Measurements from ENCODE around the gene LRRC36. TPM values are rescaled to one million over a fixed set of nuclear protein-coding genes. Genes with fewer than 3 reads are reported as not detected.

Gene LRRC36
- total and polyA plus RNA-seq, 2 of the 13 experiments (the other 11 are each of a cell fraction or from before 2014, with no cell fraction given) = 0.12 to 0.15 TPM

DNA sequence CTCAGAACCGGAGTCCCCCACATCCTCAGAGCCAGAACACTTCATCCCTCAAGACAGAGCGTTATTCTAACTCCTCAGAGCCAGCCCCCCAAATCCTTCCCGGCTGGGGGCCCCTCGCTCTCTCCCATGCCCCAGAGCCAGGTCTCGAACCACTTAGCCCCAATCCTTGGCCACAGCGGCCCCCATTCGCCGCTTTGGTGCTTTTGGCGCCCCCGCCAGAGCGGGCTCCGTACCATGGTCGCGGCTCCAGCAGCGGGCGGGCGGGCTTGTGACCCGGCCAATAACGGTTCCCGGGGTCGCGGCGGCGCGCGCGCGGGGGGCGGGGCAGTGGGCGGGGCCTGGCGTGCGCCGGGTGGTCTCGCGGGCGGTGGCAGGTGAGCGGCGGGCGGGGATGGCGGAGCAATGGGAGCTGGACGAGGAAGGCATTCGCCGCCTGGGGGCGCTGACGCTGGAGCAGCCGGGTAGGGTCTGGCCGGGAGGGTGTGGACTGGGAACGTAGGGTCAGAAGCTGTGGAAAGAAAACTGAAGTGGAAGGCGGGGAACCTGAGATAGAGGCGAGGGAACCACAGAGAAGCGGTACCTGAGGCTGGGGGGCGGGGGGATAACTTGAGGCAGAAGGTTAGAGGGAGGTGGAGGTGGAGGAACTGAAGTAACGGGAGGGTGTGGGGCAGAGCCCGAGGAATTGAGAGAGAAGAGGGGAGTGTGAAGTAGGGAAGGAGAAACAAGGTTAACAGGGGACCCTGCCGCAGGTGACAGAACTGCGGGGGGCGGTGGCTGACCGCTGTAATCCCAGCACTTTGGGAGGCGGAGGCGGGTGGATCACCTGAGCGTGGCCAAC, at the start of gene LRRC36, which contains the start of gene KCTD19 (continued):
- TF ChIP-seq, protein P1, sequence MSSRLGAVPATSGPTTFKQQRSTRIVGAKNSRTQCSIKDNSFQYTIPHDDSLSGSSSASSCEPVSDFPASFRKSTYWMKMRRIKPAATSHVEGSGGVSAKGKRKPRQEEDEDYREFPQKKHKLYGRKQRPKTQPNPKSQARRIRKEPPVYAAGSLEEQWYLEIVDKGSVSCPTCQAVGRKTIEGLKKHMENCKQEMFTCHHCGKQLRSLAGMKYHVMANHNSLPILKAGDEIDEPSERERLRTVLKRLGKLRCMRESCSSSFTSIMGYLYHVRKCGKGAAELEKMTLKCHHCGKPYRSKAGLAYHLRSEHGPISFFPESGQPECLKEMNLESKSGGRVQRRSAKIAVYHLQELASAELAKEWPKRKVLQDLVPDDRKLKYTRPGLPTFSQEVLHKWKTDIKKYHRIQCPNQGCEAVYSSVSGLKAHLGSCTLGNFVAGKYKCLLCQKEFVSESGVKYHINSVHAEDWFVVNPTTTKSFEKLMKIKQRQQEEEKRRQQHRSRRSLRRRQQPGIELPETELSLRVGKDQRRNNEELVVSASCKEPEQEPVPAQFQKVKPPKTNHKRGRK (CRISPR knock-in tag; IDR thresholded peaks at IDR 0.05) = no peak
- TF ChIP-seq SMARCC2 (IDR thresholded peaks at IDR 0.05) (no peak), MLLT10 (CRISPR knock-in tag; IDR thresholded peaks at IDR 0.05) (no peak), YY1 (IDR thresholded peaks at IDR 0.05; ENCODE audit: insufficient read depth, insufficient replicate concordance, low read depth, low read length) (peak; percentile 75), XBP1 (CRISPR knock-in tag; IDR thresholded peaks at IDR 0.05) (no peak), FOXC1 (CRISPR knock-in tag; IDR thresholded peaks at IDR 0.05; ENCODE audit: borderline replicate concordance) (0 out of 2 replicates have a peak, but pooled peaks have one; percentile 53), PCBP2 (optimal IDR thresholded peaks at IDR 0.05; ENCODE audit: low read depth, low read length, poor library complexity, severe bottlenecking) (no peak), ZNF121 (CRISPR knock-in tag; IDR thresholded peaks at IDR 0.05) (no peak), NFKBIZ (CRISPR knock-in tag; IDR thresholded peaks at IDR 0.05) (no peak), U2AF1 (optimal IDR thresholded peaks at IDR 0.05; ENCODE audit: low read depth, low read length) (no peak), KLF13 (CRISPR knock-in tag; IDR thresholded peaks at IDR 0.05) (no peak), ZNF850 (CRISPR knock-in tag; conservative IDR thresholded peaks at IDR 0.05) (no peak), TMF1 (CRISPR knock-in tag; IDR thresholded peaks at IDR 0.05; ENCODE audit: low read depth) (no peak), ZFP90 (CRISPR knock-in tag; IDR thresholded peaks at IDR 0.05; ENCODE audit: borderline replicate concordance) (no peak), ZNF274 (CRISPR knock-in tag; IDR thresholded peaks at IDR 0.05) (no peak; the same call in 1 of the 2 replicates)
- TF ChIP-seq, protein P2, sequence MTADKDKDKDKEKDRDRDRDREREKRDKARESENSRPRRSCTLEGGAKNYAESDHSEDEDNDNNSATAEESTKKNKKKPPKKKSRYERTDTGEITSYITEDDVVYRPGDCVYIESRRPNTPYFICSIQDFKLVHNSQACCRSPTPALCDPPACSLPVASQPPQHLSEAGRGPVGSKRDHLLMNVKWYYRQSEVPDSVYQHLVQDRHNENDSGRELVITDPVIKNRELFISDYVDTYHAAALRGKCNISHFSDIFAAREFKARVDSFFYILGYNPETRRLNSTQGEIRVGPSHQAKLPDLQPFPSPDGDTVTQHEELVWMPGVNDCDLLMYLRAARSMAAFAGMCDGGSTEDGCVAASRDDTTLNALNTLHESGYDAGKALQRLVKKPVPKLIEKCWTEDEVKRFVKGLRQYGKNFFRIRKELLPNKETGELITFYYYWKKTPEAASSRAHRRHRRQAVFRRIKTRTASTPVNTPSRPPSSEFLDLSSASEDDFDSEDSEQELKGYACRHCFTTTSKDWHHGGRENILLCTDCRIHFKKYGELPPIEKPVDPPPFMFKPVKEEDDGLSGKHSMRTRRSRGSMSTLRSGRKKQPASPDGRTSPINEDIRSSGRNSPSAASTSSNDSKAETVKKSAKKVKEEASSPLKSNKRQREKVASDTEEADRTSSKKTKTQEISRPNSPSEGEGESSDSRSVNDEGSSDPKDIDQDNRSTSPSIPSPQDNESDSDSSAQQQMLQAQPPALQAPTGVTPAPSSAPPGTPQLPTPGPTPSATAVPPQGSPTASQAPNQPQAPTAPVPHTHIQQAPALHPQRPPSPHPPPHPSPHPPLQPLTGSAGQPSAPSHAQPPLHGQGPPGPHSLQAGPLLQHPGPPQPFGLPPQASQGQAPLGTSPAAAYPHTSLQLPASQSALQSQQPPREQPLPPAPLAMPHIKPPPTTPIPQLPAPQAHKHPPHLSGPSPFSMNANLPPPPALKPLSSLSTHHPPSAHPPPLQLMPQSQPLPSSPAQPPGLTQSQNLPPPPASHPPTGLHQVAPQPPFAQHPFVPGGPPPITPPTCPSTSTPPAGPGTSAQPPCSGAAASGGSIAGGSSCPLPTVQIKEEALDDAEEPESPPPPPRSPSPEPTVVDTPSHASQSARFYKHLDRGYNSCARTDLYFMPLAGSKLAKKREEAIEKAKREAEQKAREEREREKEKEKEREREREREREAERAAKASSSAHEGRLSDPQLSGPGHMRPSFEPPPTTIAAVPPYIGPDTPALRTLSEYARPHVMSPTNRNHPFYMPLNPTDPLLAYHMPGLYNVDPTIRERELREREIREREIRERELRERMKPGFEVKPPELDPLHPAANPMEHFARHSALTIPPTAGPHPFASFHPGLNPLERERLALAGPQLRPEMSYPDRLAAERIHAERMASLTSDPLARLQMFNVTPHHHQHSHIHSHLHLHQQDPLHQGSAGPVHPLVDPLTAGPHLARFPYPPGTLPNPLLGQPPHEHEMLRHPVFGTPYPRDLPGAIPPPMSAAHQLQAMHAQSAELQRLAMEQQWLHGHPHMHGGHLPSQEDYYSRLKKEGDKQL (CRISPR knock-in tag; IDR thresholded peaks at IDR 0.05; ENCODE audit: low read depth) = no peak
- TF ChIP-seq, protein P3, sequence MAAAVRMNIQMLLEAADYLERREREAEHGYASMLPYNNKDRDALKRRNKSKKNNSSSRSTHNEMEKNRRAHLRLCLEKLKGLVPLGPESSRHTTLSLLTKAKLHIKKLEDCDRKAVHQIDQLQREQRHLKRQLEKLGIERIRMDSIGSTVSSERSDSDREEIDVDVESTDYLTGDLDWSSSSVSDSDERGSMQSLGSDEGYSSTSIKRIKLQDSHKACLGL (CRISPR knock-in tag; IDR thresholded peaks at IDR 0.05) = no peak
- TF ChIP-seq, protein P4, sequence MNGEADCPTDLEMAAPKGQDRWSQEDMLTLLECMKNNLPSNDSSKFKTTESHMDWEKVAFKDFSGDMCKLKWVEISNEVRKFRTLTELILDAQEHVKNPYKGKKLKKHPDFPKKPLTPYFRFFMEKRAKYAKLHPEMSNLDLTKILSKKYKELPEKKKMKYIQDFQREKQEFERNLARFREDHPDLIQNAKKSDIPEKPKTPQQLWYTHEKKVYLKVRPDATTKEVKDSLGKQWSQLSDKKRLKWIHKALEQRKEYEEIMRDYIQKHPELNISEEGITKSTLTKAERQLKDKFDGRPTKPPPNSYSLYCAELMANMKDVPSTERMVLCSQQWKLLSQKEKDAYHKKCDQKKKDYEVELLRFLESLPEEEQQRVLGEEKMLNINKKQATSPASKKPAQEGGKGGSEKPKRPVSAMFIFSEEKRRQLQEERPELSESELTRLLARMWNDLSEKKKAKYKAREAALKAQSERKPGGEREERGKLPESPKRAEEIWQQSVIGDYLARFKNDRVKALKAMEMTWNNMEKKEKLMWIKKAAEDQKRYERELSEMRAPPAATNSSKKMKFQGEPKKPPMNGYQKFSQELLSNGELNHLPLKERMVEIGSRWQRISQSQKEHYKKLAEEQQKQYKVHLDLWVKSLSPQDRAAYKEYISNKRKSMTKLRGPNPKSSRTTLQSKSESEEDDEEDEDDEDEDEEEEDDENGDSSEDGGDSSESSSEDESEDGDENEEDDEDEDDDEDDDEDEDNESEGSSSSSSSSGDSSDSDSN (CRISPR knock-in tag; IDR thresholded peaks at IDR 0.05) = peak; percentile 9; the same call in 1 of the 2 replicates
- TF ChIP-seq, protein P5, sequence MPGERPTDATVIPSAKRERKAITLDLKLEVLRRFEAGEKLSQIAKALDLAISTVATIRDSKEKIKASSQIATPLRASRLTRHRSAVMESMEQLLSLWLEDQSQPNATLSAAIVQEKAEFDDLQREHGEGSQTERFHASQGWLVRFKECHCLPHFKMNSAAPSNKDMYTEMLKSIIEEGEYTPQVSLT (CRISPR knock-in tag; IDR thresholded peaks at IDR 0.05; ENCODE audit: borderline replicate concordance, low read depth) = no peak
